Glutamatergic neuron (in vitro differentiated cells): ENCODE results near the gene NAP1L4. TPM values are rescaled to one million over a fixed set of nuclear protein-coding genes. Genes with fewer than 3 reads are reported as not detected.
A peak's percentile ranks its signal among the peaks of the same experiment; 100 is the strongest.

ENCODE experiments used
- DNase-seq: peaks from one replicate; pipeline ENCODE4 v3.0.0; 2022
- H3K27ac Mint-ChIP-seq: one replicate; pipeline ENCODE4 v1.8.0; 2020; ENCODE audit warnings: mild to moderate bottlenecking, mixed read lengths, inconsistent platforms; ENCODE audit not compliant: unreplicated experiment
- H3K27me3 Mint-ChIP-seq: one replicate; pipeline ENCODE4 v1.8.0; 2020; ENCODE audit warnings: mild to moderate bottlenecking, moderate library complexity, mixed read lengths, inconsistent platforms; ENCODE audit not compliant: unreplicated experiment
- H3K36me3 Mint-ChIP-seq: one replicate; pipeline ENCODE4 v1.8.0; 2020; ENCODE audit warnings: mild to moderate bottlenecking, mixed read lengths, inconsistent platforms; ENCODE audit not compliant: unreplicated experiment
- H3K4me1 Mint-ChIP-seq: one replicate; pipeline ENCODE4 v1.8.0; 2020; ENCODE audit warnings: mild to moderate bottlenecking, low read depth, mixed read lengths, inconsistent platforms; ENCODE audit not compliant: unreplicated experiment
- H3K4me3 Mint-ChIP-seq: one replicate; pipeline ENCODE4 v1.8.0; 2020; ENCODE audit warnings: mild to moderate bottlenecking, mixed read lengths, inconsistent platforms; ENCODE audit not compliant: unreplicated experiment
- H3K9me3 Mint-ChIP-seq: one replicate; pipeline ENCODE4 v1.8.0; 2020; ENCODE audit warnings: mild to moderate bottlenecking, moderate library complexity, mixed read lengths, inconsistent platforms; ENCODE audit not compliant: unreplicated experiment
- total RNA-seq: library from RNA; stranded (reverse); fragmentation: NEBNext Ultra II Directional; extraction: Animal tissue kit (Norgen Biotek cat#: 25700); gene quantifications from one replicate; pipeline ENCODE4 v1.2.1, GENCODE V29; 2021; ENCODE audit not compliant: unreplicated experiment
- TF ChIP-seq, protein P1 (sequence below): fragments of 200-600 bp; sonication (generic); IDR thresholded peaks from one replicate; pipeline ENCODE4 v1.5.0; 2021; ENCODE audit not compliant: partially characterized antibody, unreplicated experiment

The NAP1L4 gene
- total RNA-seq, 1 donor from 2014 or later, result 209 TPM

GRCh38 chr11:3022300-3022967, 30.3 kb upstream of the NAP1L4 start:
- DNase-seq, result no peak
- Mint-ChIP-seq H3K27ac (peak overlapping the region; percentile 36), H3K36me3 (no peaks in the 10 kb centered on the region), H3K4me3 (peak overlapping the region; percentile 21), H3K9me3 (peaks cover 13% of the 10 kb centered on the region), H3K4me1 (peaks cover 17% of the 10 kb centered on the region), H3K27me3 (peaks cover 11% of the 10 kb centered on the region)
- TF ChIP-seq, protein P1, sequence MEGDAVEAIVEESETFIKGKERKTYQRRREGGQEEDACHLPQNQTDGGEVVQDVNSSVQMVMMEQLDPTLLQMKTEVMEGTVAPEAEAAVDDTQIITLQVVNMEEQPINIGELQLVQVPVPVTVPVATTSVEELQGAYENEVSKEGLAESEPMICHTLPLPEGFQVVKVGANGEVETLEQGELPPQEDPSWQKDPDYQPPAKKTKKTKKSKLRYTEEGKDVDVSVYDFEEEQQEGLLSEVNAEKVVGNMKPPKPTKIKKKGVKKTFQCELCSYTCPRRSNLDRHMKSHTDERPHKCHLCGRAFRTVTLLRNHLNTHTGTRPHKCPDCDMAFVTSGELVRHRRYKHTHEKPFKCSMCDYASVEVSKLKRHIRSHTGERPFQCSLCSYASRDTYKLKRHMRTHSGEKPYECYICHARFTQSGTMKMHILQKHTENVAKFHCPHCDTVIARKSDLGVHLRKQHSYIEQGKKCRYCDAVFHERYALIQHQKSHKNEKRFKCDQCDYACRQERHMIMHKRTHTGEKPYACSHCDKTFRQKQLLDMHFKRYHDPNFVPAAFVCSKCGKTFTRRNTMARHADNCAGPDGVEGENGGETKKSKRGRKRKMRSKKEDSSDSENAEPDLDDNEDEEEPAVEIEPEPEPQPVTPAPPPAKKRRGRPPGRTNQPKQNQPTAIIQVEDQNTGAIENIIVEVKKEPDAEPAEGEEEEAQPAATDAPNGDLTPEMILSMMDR, result no peak

- Mint-ChIP-seq H3K27me3 (peaks cover 11% of the 10 kb centered on the region), H3K27ac (no peak overlapping the region), H3K36me3 (no peaks in the 10 kb centered on the region), H3K4me1 (peaks cover 17% of the 10 kb centered on the region), H3K4me3 (no peak overlapping the region), H3K9me3 (peaks cover 18% of the 10 kb centered on the region)
- DNase-seq, result peak; percentile 52
- TF ChIP-seq, protein P1, result peak; percentile 56
These were observed 29.0 kb upstream of the NAP1L4 start for GRCh38 chr11:3021125-3021524.

DNA sequence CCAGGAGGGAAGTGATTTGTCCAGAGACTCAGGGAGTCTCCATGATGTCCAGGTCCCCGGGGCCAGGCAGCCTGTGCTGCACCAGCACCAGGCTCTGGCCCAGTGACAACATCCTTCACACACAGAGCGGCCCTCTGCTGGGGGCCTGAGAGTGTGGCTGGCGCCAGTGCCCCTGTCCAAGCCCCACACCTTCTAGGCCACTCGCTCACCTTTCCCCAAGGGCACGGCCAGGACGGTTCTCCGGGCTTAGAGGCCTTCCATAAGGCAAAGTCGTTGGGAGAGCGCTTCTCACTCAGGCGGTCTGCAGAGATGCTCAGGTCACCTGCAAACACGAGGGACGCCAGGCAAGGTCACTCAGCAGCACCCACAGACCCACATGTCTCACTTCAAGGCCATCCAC, 27.9 kb upstream of the NAP1L4 start:
- no peaks in the 10 kb centered on the region for H3K36me3 Mint-ChIP-seq
- no peak overlapping the region for H3K4me3 Mint-ChIP-seq
- peaks cover 16% of the 10 kb centered on the region for H3K27me3 Mint-ChIP-seq

GRCh38 chr11:3018596-3018995, 26.5 kb upstream of the NAP1L4 start:
- peaks cover 32% of the 10 kb centered on the region for H3K4me1 Mint-ChIP-seq
- H3K36me3 Mint-ChIP-seq, result no peaks in the 10 kb centered on the region
- no peak overlapping the region for H3K4me3 Mint-ChIP-seq
- H3K9me3 Mint-ChIP-seq, result peaks cover 18% of the 10 kb centered on the region
- TF ChIP-seq, protein P1, result no peak
- no peak overlapping the region for H3K27ac Mint-ChIP-seq
- H3K27me3 Mint-ChIP-seq, result peaks cover 17% of the 10 kb centered on the region
- no peak for DNase-seq

More for the DNA sequence above, 27.9 kb upstream of the NAP1L4 start:
- DNase-seq, result no peak
- Mint-ChIP-seq H3K4me1 (peaks cover 25% of the 10 kb centered on the region), H3K9me3 (peaks cover 19% of the 10 kb centered on the region), H3K27ac (no peak overlapping the region)
- TF ChIP-seq, protein P1, result no peak

- TF ChIP-seq, protein P1, result no peak
- Mint-ChIP-seq H3K27me3 (peaks cover 13% of the 10 kb centered on the region), H3K27ac (peak overlapping the region; percentile 33), H3K4me1 (peaks cover 27% of the 10 kb centered on the region), H3K36me3 (no peaks in the 10 kb centered on the region), H3K4me3 (no peak overlapping the region), H3K9me3 (peaks cover 8% of the 10 kb centered on the region)
- no peak for DNase-seq
These were observed 24.7 kb upstream of the NAP1L4 start for GRCh38 chr11:3016861-3017260.
